ENCODE results near the gene MUC5B.

DNA sequence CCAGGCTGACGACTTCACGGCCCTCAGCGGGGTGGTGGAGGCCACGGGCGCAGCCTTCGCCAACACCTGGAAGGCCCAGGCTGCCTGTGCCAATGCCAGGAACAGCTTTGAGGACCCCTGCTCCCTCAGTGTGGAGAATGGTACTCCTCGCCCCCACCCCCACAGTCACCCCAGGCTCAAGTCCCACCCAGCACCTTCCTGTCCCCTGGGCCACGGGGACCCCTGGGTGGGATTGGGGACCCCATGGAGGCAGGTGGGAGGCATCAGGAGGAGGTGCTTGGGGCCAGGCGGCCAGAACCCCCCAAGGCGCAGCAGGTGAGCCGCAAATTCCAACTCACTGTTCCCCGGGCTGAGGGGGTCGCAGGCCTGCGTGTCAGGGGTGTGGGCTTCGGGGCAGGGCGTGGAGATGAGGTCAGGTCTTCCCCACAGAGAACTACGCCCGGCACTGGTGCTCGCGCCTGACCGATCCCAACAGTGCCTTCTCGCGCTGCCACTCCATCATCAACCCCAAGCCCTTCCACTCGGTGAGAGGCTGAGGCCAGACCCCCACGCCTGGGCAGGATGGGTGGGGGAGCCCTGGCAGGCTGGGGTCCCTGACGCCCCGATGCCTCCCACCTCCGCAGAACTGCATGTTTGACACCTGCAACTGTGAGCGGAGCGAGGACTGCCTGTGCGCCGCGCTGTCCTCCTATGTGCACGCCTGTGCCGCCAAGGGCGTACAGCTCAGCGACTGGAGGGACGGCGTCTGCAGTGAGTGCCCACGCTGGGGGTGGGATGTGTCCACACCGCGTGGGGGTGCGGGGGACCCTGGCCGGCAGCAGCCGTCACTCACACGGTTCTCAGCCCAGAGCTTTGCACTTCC, 9.4 kb downstream of the MUC5B start:
- TF ChIP-seq EGR1 (IDR thresholded peaks at IDR 0.05; ENCODE audit: low read depth in 2 of 2), result no peak
- TF ChIP-seq, protein P1, sequence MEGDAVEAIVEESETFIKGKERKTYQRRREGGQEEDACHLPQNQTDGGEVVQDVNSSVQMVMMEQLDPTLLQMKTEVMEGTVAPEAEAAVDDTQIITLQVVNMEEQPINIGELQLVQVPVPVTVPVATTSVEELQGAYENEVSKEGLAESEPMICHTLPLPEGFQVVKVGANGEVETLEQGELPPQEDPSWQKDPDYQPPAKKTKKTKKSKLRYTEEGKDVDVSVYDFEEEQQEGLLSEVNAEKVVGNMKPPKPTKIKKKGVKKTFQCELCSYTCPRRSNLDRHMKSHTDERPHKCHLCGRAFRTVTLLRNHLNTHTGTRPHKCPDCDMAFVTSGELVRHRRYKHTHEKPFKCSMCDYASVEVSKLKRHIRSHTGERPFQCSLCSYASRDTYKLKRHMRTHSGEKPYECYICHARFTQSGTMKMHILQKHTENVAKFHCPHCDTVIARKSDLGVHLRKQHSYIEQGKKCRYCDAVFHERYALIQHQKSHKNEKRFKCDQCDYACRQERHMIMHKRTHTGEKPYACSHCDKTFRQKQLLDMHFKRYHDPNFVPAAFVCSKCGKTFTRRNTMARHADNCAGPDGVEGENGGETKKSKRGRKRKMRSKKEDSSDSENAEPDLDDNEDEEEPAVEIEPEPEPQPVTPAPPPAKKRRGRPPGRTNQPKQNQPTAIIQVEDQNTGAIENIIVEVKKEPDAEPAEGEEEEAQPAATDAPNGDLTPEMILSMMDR (IDR thresholded peaks at IDR 0.05; ENCODE audit: low read depth, low read length, missing input control), result no peak
- no peak for TF ChIP-seq JUND (IDR thresholded peaks at IDR 0.05)
- no peak for TF ChIP-seq YY1 (IDR thresholded peaks at IDR 0.05)
- no peak for TF ChIP-seq SP1 (IDR thresholded peaks at IDR 0.05)
- TF ChIP-seq, protein P2, sequence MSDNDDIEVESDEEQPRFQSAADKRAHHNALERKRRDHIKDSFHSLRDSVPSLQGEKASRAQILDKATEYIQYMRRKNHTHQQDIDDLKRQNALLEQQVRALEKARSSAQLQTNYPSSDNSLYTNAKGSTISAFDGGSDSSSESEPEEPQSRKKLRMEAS (IDR thresholded peaks at IDR 0.05), result no peak
- TF ChIP-seq HNF4A (conservative IDR thresholded peaks at IDR 0.05), result no peak
- TF ChIP-seq, protein P3, sequence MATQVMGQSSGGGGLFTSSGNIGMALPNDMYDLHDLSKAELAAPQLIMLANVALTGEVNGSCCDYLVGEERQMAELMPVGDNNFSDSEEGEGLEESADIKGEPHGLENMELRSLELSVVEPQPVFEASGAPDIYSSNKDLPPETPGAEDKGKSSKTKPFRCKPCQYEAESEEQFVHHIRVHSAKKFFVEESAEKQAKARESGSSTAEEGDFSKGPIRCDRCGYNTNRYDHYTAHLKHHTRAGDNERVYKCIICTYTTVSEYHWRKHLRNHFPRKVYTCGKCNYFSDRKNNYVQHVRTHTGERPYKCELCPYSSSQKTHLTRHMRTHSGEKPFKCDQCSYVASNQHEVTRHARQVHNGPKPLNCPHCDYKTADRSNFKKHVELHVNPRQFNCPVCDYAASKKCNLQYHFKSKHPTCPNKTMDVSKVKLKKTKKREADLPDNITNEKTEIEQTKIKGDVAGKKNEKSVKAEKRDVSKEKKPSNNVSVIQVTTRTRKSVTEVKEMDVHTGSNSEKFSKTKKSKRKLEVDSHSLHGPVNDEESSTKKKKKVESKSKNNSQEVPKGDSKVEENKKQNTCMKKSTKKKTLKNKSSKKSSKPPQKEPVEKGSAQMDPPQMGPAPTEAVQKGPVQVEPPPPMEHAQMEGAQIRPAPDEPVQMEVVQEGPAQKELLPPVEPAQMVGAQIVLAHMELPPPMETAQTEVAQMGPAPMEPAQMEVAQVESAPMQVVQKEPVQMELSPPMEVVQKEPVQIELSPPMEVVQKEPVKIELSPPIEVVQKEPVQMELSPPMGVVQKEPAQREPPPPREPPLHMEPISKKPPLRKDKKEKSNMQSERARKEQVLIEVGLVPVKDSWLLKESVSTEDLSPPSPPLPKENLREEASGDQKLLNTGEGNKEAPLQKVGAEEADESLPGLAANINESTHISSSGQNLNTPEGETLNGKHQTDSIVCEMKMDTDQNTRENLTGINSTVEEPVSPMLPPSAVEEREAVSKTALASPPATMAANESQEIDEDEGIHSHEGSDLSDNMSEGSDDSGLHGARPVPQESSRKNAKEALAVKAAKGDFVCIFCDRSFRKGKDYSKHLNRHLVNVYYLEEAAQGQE (IDR thresholded peaks at IDR 0.05), result no peak

Data from liver (tissue), 3 donors.